ENCODE measurements around the gene PHKA1. TPM values are rescaled to one million over a fixed set of nuclear protein-coding genes. Genes with fewer than 3 reads are reported as not detected.

Gene PHKA1
- polyA plus RNA-seq, 1 donor from 2014 or later = 2.7 TPM

DNA sequence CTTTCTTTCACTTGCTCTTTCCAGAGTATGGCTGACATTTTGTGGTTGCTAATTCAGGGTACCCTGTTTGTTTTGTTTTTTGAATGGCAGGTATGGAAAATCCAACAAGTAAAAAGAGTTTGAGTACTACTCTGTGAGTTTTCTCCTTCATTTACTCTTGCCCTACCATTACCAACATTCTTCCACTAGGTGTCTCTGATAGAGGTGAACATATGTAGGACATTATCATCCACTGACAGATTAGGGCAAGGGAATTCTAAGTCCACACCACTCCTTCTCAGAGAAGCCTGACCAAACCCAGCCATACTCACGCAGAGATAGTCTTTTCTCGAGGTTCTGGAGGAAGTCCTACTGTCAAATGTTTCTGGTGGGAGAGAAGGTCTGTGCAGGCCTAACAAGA is 104.8 kb downstream of the PHKA1 start:
- H3K27ac ChIP-seq (ENCODE audit: low read length) = no peak overlapping the region
- H3K79me2 ChIP-seq (replicated peaks; ENCODE audit: insufficient read depth, low read length) = no peaks in the 10 kb centered on the region
- TF ChIP-seq, protein P1, sequence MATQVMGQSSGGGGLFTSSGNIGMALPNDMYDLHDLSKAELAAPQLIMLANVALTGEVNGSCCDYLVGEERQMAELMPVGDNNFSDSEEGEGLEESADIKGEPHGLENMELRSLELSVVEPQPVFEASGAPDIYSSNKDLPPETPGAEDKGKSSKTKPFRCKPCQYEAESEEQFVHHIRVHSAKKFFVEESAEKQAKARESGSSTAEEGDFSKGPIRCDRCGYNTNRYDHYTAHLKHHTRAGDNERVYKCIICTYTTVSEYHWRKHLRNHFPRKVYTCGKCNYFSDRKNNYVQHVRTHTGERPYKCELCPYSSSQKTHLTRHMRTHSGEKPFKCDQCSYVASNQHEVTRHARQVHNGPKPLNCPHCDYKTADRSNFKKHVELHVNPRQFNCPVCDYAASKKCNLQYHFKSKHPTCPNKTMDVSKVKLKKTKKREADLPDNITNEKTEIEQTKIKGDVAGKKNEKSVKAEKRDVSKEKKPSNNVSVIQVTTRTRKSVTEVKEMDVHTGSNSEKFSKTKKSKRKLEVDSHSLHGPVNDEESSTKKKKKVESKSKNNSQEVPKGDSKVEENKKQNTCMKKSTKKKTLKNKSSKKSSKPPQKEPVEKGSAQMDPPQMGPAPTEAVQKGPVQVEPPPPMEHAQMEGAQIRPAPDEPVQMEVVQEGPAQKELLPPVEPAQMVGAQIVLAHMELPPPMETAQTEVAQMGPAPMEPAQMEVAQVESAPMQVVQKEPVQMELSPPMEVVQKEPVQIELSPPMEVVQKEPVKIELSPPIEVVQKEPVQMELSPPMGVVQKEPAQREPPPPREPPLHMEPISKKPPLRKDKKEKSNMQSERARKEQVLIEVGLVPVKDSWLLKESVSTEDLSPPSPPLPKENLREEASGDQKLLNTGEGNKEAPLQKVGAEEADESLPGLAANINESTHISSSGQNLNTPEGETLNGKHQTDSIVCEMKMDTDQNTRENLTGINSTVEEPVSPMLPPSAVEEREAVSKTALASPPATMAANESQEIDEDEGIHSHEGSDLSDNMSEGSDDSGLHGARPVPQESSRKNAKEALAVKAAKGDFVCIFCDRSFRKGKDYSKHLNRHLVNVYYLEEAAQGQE (IDR thresholded peaks at IDR 0.05; ENCODE audit: borderline replicate concordance) = no peak
- no peak for TF ChIP-seq RAD21 (conservative IDR thresholded peaks at IDR 0.05)
- no peak for TF ChIP-seq SMC3 (conservative IDR thresholded peaks at IDR 0.05; ENCODE audit: poor library complexity)
- no peak for TF ChIP-seq EP300 (conservative IDR thresholded peaks at IDR 0.05; ENCODE audit: poor library complexity, severe bottlenecking)
- no peak for TF ChIP-seq MXI1 (conservative IDR thresholded peaks at IDR 0.05; ENCODE audit: poor library complexity, severe bottlenecking)
- TF ChIP-seq POLR2AphosphoS5 (IDR thresholded peaks at IDR 0.05) = no peak
- TF ChIP-seq EZH2 (IDR thresholded peaks at IDR 0.05; ENCODE audit: borderline replicate concordance, insufficient read depth, low read length, poor library complexity, severe bottlenecking) = no peak
- TF ChIP-seq, protein P2, sequence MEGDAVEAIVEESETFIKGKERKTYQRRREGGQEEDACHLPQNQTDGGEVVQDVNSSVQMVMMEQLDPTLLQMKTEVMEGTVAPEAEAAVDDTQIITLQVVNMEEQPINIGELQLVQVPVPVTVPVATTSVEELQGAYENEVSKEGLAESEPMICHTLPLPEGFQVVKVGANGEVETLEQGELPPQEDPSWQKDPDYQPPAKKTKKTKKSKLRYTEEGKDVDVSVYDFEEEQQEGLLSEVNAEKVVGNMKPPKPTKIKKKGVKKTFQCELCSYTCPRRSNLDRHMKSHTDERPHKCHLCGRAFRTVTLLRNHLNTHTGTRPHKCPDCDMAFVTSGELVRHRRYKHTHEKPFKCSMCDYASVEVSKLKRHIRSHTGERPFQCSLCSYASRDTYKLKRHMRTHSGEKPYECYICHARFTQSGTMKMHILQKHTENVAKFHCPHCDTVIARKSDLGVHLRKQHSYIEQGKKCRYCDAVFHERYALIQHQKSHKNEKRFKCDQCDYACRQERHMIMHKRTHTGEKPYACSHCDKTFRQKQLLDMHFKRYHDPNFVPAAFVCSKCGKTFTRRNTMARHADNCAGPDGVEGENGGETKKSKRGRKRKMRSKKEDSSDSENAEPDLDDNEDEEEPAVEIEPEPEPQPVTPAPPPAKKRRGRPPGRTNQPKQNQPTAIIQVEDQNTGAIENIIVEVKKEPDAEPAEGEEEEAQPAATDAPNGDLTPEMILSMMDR (IDR thresholded peaks at IDR 0.05; ENCODE audit: poor library complexity, severe bottlenecking) = no peak
- no peak for TF ChIP-seq TAF1 (IDR thresholded peaks at IDR 0.05; ENCODE audit: low read depth)
- H3K9ac ChIP-seq (ENCODE audit: low read length) = no peak overlapping the region
- no peaks in the 10 kb centered on the region for H3K9me3 ChIP-seq (ENCODE audit: low read length)
- H2AFZ ChIP-seq (ENCODE audit: low read depth, low read length) = no peak overlapping the region
- H4K20me1 ChIP-seq (ENCODE audit: insufficient read depth) = no peaks in the 10 kb centered on the region
- H3K27me3 ChIP-seq (ENCODE audit: insufficient read depth, low read depth, low read length) = no peaks in the 10 kb centered on the region
- H3K4me3 ChIP-seq (ENCODE audit: low read length) = no peak overlapping the region
- no peaks in the 10 kb centered on the region for H3K36me3 ChIP-seq (ENCODE audit: insufficient read depth, low read length)
- H3F3A ChIP-seq (ENCODE audit: insufficient read depth, low read length, poor library complexity, severe bottlenecking) = no peaks in the 10 kb centered on the region
- no peak overlapping the region for H3K4me2 ChIP-seq (ENCODE audit: low read length)
- no peaks in the 10 kb centered on the region for H3K9me2 ChIP-seq (ENCODE audit: insufficient read depth, low read length)

DNA sequence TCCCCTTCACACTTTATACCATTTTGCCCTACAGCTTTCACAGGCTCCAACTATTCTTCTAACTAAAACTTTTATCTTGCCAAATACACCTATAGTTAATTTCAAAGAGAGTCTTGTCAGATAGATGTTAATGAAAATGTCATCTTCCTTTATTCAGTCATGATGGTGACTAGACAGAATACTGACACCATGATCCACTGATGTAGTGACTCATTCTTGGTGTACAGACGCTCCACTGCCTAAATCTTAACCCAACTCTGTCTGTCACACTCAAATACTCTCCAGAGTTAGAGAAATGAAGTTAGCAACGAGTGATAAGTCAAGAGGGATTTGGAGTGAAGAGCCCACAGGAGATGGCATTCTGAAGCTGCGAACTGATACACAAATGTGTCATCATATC is 109.4 kb downstream of the PHKA1 start:
- no peak overlapping the region for H3K4me2 ChIP-seq (ENCODE audit: low read length)
- H3K27me3 ChIP-seq (ENCODE audit: insufficient read depth, low read depth, low read length) = no peaks in the 10 kb centered on the region
- H2AFZ ChIP-seq (ENCODE audit: low read depth, low read length) = no peak overlapping the region
- no peak overlapping the region for H3K9ac ChIP-seq (ENCODE audit: low read length)
- H3K27ac ChIP-seq (ENCODE audit: low read length) = no peak overlapping the region
- TF ChIP-seq EZH2 (IDR thresholded peaks at IDR 0.05; ENCODE audit: borderline replicate concordance, insufficient read depth, low read length, poor library complexity, severe bottlenecking) (no peak), MXI1 (conservative IDR thresholded peaks at IDR 0.05; ENCODE audit: poor library complexity, severe bottlenecking) (no peak), EP300 (conservative IDR thresholded peaks at IDR 0.05; ENCODE audit: poor library complexity, severe bottlenecking) (no peak)
- TF ChIP-seq, protein P1 (IDR thresholded peaks at IDR 0.05; ENCODE audit: borderline replicate concordance) = no peak
- H4K20me1 ChIP-seq (ENCODE audit: insufficient read depth) = no peaks in the 10 kb centered on the region
- no peaks in the 10 kb centered on the region for H3F3A ChIP-seq (ENCODE audit: insufficient read depth, low read length, poor library complexity, severe bottlenecking)
- no peaks in the 10 kb centered on the region for H3K9me2 ChIP-seq (ENCODE audit: insufficient read depth, low read length)
- no peaks in the 10 kb centered on the region for H3K36me3 ChIP-seq (ENCODE audit: insufficient read depth, low read length)
- no peaks in the 10 kb centered on the region for H3K79me2 ChIP-seq (replicated peaks; ENCODE audit: insufficient read depth, low read length)
- no peak overlapping the region for H3K4me3 ChIP-seq (ENCODE audit: low read length)
- H3K9me3 ChIP-seq (ENCODE audit: low read length) = no peaks in the 10 kb centered on the region
